HFF-Myc (cell line): Measurements from ENCODE around the gene FMNL2.

Experiments
- DNase-seq: peaks from one replicate; pipeline ENCODE4 v3.0.0-alpha.2; 2011; ENCODE audit warnings: low read depth; ENCODE audit errors: extremely low read depth
- H3K4me3 ChIP-seq: replicated peaks from 2 replicates; pipeline ENCODE4 v1.5.1; 2011; ENCODE audit warnings: low read depth, mild to moderate bottlenecking, control low read depth, low read length
- TF ChIP-seq, protein P1 (sequence below): IDR thresholded peaks from 2 replicates; pipeline ENCODE4 v1.5.1; 2012; ENCODE audit warnings: mild to moderate bottlenecking, low read depth, low read length, control low read depth; ENCODE audit errors: missing control alignments

Gene FMNL2

DNA sequence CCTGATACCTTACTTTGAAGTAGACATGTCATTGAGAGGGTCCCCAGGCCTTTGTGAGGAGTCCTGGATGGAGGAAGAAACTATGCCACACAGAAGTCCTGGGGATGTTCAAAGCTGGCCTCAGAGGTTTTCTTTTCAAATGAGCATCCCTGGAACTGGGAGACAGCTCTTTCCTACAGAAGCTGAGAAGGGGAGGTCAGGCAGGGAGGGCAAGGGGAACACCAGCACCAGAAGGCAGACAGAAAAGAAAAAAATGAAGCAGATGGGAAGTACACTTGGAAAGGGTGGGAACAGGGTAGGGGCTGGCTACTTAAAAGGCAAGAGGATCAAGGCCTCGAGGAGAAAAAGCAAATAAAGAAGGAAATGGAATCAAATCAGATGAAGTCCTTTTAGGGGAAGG is 120.0 kb downstream of the FMNL2 start:
- no peak for DNase-seq
- no peak overlapping the region for H3K4me3 ChIP-seq
- TF ChIP-seq, protein P1, sequence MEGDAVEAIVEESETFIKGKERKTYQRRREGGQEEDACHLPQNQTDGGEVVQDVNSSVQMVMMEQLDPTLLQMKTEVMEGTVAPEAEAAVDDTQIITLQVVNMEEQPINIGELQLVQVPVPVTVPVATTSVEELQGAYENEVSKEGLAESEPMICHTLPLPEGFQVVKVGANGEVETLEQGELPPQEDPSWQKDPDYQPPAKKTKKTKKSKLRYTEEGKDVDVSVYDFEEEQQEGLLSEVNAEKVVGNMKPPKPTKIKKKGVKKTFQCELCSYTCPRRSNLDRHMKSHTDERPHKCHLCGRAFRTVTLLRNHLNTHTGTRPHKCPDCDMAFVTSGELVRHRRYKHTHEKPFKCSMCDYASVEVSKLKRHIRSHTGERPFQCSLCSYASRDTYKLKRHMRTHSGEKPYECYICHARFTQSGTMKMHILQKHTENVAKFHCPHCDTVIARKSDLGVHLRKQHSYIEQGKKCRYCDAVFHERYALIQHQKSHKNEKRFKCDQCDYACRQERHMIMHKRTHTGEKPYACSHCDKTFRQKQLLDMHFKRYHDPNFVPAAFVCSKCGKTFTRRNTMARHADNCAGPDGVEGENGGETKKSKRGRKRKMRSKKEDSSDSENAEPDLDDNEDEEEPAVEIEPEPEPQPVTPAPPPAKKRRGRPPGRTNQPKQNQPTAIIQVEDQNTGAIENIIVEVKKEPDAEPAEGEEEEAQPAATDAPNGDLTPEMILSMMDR = no peak

DNA sequence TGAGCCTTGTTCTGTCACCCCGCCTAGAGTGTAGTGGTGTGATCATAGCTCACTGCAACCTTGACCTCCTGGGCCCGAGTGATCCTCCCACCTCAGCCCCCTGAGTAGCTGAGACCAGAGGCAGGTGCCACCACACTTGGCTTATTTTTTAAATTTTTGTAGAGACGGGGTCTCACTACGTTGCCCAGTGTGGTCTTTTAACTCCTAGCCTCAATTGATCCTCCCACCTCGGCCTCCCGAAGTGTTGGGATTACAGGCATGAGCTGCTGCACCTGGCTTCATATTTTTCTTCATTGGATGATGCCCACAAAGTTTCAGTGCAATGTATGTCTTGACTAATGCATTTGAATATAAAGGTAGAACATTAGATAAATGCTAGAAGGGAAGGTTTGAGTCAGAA is 120.8 kb downstream of the FMNL2 start:
- TF ChIP-seq, protein P1 = no peak
- no peak for DNase-seq
- no peak overlapping the region for H3K4me3 ChIP-seq

DNA sequence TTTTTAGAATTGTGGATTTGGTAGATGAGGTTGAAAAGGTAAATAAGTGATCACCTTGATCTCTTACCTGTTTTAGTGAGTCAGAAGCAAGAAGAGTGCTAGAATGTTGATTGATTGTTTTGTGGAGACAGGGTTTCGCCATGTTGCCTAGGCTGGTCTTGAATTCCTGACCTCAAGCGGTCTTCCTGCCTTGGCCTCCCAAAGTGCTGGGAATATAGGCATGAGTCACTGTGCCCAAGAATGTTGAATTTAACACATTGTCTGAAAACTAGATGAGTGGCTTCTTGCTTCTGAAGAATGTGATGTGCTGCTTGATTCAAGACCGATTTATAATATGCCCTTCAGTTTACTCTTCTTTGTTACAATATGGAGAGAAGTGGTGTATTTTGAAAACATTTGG is 121.3 kb downstream of the FMNL2 start:
- no peak overlapping the region for H3K4me3 ChIP-seq
- no peak for DNase-seq
- TF ChIP-seq, protein P1 = no peak

DNA sequence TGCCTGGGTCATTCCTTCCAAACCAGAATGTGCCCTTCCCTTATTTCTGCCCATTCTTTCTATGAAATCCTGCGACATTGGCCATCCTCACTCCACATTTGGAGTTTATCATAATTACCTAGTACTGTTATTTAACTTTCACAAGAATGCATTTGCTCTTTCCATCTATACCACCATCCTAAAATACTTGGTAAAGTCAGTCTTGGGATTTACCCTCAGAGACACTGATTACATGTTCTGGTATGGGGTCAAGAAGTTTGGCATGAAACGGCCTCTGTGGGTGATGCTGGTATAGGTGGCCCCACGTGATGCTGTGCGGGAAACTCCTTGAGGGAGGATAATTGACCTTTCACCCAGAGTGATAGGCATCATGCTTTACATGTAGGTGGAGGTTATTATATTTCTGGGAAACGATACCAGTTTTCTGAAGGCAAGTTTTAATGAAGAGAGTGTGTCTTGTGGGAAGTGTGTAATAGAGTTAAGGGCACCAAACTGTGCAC is 123.5 kb downstream of the FMNL2 start:
- H3K4me3 ChIP-seq = no peak overlapping the region
- no peak for DNase-seq
- TF ChIP-seq, protein P1 = no peak

DNA sequence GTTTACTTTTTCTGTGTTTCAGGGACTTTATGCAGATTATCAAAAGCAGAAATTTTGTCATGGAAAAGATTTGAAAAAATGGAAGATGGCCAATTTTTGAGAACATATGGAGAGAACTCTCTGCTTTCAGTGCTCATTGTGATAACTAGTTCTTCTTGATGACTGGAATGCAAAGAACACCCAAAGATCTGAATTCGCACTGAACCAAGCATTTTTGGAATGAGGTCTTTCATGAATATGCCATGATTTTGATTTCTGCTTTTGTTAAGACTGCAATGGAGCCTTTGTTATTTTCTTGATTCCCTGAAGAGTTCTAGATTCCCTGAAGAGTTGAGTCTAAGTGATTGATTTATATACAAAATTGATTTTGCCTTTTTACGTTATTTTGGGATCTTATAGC is 124.1 kb downstream of the FMNL2 start:
- TF ChIP-seq, protein P1 = no peak
- H3K4me3 ChIP-seq = no peak overlapping the region
- no peak for DNase-seq

DNA sequence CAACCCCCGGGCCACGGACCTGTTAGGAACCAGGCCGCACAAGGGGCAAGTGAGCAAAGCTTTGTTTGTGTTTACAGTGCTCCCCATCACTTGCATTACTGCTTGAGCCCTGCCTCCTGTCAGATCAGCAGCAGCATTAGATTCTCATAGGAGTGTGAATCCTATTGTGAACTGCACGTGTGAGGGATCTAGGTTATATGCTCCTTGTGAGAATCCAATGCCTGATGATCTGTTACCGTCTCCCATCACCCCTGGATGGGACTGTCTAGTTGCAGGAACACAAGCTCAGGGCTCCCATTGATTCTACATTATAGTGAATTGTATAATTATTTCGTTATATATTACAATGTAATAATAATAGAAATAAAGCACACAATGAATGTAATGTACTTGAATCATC is 125.6 kb downstream of the FMNL2 start:
- TF ChIP-seq, protein P1 = no peak
- no peak overlapping the region for H3K4me3 ChIP-seq
- no peak for DNase-seq

DNA sequence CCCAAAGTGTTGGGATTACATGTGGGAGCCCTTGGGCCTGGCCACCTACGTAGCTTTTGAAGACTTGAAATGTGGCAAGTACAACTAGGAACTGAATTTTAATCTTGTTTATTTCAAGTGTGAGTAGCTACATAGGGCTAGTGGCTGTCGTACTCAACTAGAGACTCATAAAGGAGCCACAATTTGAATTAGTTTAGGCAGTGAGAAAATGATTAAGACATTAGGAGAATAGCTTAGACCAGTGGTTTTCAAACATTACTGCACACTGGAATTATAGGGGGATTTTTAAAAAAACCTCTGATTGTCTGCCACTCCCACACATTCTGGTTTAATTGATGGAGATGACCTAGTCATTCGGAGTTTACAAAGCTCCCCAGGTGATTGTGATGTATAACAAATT is 127.1 kb downstream of the FMNL2 start:
- H3K4me3 ChIP-seq = no peak overlapping the region
- TF ChIP-seq, protein P1 = no peak
- DNase-seq = no peak
